Parathyroid adenoma (tissue), 2 donors: ENCODE results near the gene BTRC.

Experiments
- H2AFZ ChIP-seq: fragments of 300-600 bp; sonication (generic); one replicate; pipeline ENCODE4 v1.7.0; 2017; ENCODE audit warnings: antibody characterized with exemption, mild to moderate bottlenecking
- H3K27ac ChIP-seq: fragments of 300-600 bp; sonication (generic); one replicate; pipeline ENCODE4 v1.7.0; 2017
- H3K27me3 ChIP-seq: fragments of 300-600 bp; sonication (generic); one replicate; pipeline ENCODE4 v1.7.0; 2017; ENCODE audit warnings: low read length; ENCODE audit not compliant: control insufficient read depth, insufficient read depth
- H3K36me3 ChIP-seq: fragments of 300-600 bp; sonication (generic); one replicate; pipeline ENCODE4 v1.7.0; 2017; ENCODE audit warnings: low read length; ENCODE audit not compliant: control insufficient read depth, insufficient read depth
- H3K4me1 ChIP-seq: fragments of 300-600 bp; sonication (generic); one replicate; pipeline ENCODE4 v1.7.0; 2017; ENCODE audit warnings: control low read depth
- H3K4me2 ChIP-seq: fragments of 300-600 bp; sonication (generic); one replicate; pipeline ENCODE4 v1.7.0; 2017; ENCODE audit warnings: low read length
- H3K4me3 ChIP-seq: fragments of 300-600 bp; sonication (generic); one replicate; pipeline ENCODE4 v1.7.0; 2017; ENCODE audit warnings: low read depth, low read length
- H3K79me2 ChIP-seq: fragments of 300-600 bp; sonication (generic); one replicate; pipeline ENCODE4 v1.7.0; 2017; ENCODE audit warnings: control low read depth
- H3K9ac ChIP-seq: fragments of 300-600 bp; sonication (generic); one replicate; pipeline ENCODE4 v1.7.0; 2017; ENCODE audit warnings: mild to moderate bottlenecking
- H3K9me3 ChIP-seq: fragments of 300-600 bp; sonication (generic); one replicate; pipeline ENCODE4 v1.7.0; 2017; ENCODE audit warnings: low read length; ENCODE audit not compliant: control insufficient read depth
- CTCF ChIP-seq: fragments of 300-600 bp; sonication (generic); IDR thresholded peaks from one replicate; pipeline ENCODE4 v1.7.0; 2017; ENCODE audit warnings: antibody characterized with exemption, mild to moderate bottlenecking
- donor health status: primary hyperparathyroidism.

BTRC gene

DNA sequence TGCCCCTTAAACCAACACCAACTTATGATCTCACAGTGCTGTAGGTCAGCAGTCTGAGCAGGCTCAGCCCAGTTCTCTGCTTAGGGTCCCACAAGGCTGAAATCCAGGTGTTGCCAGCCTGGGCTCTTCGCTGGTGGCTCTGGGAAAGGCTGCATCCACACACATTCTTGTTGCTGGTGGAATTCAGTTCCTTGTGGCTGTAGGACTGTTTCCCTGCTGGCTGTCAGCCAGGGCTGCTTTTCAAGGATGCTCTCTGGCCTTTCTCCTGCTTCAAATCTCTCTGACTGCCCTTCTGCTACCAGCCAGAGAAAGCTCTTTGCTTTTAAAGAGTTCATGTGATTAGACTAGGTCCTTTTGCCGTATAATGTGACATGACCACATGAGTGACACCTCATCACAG lies 218.8 kb downstream of the BTRC start:
- Histone ChIP-seq H2AFZ (no peak overlapping the region), H3K9me3 (no peaks in the 10 kb centered on the region), H3K9ac (no peak overlapping the region), H3K79me2 (no peaks in the 10 kb centered on the region), H3K4me1 (peaks cover 14% of the 10 kb centered on the region), H3K4me2 (no peak overlapping the region), H3K27me3 (peaks cover 8% of the 10 kb centered on the region), H3K36me3 (no peaks in the 10 kb centered on the region), H3K4me3 (no peak overlapping the region), H3K27ac (no peak overlapping the region)
- TF ChIP-seq CTCF = no peak

DNA sequence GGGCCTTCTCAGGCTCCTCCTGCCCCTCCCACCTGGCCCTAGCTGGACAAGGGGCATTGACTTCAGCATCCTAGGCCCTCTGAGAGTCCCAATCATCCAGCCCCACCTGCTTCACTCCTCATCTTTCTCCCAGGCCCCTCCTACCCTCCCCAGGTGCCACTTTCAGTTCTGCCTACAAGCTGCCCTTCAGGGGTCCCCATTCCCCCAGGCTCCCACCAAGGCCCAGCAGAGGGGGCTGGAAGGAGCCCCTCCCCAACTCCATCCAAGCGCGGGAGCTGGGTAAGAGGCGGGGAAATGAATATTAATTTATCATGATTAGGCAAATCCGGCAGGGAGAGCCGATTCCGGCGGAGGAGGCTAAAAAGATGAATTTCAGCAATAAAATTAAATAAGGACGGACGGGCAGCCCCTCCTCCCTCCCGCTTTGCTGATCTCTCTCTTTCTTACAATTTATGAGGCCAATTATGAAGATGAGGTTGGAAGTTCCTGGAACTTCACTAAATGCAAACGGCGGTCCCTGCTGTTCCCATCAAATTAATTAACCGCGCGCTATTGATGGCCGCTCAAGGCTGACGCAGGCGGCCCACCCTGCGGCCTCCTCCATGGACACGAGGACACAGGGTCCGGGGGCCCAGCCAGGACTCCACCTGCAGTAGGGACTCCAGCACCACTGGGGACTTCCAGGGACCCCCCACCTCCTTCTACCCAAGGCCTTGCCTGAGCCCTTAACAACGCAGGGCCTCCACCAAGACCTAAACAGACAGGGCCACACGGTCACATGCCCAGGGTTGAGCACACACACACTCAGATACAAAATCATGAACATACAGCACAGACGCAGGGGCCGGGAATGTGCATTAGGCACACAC lies 220.2 kb downstream of the BTRC start:
- no peak overlapping the region for H3K4me3 ChIP-seq
- no peak overlapping the region for H3K9ac ChIP-seq
- peaks cover 8% of the 10 kb centered on the region for H3K27me3 ChIP-seq
- no peaks in the 10 kb centered on the region for H3K36me3 ChIP-seq
- H3K4me2 ChIP-seq = no peak overlapping the region
- H3K9me3 ChIP-seq = no peaks in the 10 kb centered on the region
- H2AFZ ChIP-seq = no peak overlapping the region
- TF ChIP-seq CTCF = no peak
- H3K27ac ChIP-seq = no peak overlapping the region
- peaks cover 14% of the 10 kb centered on the region for H3K4me1 ChIP-seq
- H3K79me2 ChIP-seq = no peaks in the 10 kb centered on the region

DNA sequence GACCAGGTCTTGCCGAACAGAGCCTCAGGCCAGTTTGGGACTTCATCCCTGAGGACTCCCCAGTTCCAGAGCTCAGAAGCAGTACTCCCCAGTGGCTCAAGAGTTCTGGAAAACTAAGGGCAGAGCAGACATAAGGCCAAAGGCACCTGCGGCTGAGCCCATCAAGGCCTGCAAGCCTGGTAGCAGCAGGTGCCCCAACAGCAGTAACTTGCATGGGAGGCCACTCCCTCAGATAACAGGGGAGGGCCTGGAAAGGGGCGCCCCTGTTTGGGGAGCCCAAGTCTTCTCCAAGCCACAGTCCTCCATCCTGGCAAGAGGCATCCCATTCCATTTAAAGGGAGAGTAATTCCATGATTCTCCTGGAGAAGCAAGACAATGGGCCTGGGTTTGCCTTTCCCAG lies 221.1 kb downstream of the BTRC start:
- Histone ChIP-seq H3K27me3 (no peaks in the 10 kb centered on the region), H3K4me3 (no peak overlapping the region), H3K9ac (no peak overlapping the region), H2AFZ (no peak overlapping the region), H3K36me3 (no peaks in the 10 kb centered on the region), H3K4me2 (no peak overlapping the region), H3K27ac (no peak overlapping the region), H3K79me2 (no peaks in the 10 kb centered on the region), H3K9me3 (no peaks in the 10 kb centered on the region), H3K4me1 (peaks cover 9% of the 10 kb centered on the region)
- no peak for TF ChIP-seq CTCF

- Histone ChIP-seq H3K27ac (no peak overlapping the region), H3K4me1 (peaks cover 5% of the 10 kb centered on the region), H3K4me3 (no peak overlapping the region), H3K27me3 (no peaks in the 10 kb centered on the region), H3K79me2 (no peaks in the 10 kb centered on the region), H3K9me3 (no peaks in the 10 kb centered on the region), H2AFZ (no peak overlapping the region), H3K36me3 (no peaks in the 10 kb centered on the region), H3K9ac (no peak overlapping the region), H3K4me2 (no peak overlapping the region)
- no peak for TF ChIP-seq CTCF
These were observed 221.7 kb downstream of the BTRC start for GRCh38 chr10:101575580-101576210.
